Calu3 (cell line): Measurements from ENCODE around the gene CHTF8. TPM values are rescaled to one million over a fixed set of nuclear protein-coding genes. Genes with fewer than 3 reads are reported as not detected.

Experiments used
- BruUV-seq: library from RNA; stranded (reverse); fragments of 400-500 nt; replicated peaks from 2 replicates; lab custom pipeline; 2021; lab: Mats Ljungman, UMichigan
- CTCF ChIA-PET: fragments of 300-600 bp; sonication (Branson Sonifier 250); formaldehyde crosslinking; loops from one replicate; lab custom pipeline; 2022; ENCODE audit warnings: antibody characterized with exemption; lab: Charles Lee
- DNase-seq: peaks from one replicate; pipeline ENCODE4 v3.0.0; 2022
- H3K27ac Mint-ChIP-seq: one replicate; pipeline ENCODE4 v1.8.0; 2022; ENCODE audit warnings: mixed read lengths; ENCODE audit not compliant: unreplicated experiment
- H3K27me3 Mint-ChIP-seq: one replicate; pipeline ENCODE4 v1.8.0; 2022; ENCODE audit warnings: mixed read lengths; ENCODE audit not compliant: unreplicated experiment
- H3K36me3 Mint-ChIP-seq: one replicate; pipeline ENCODE4 v1.8.0; 2022; ENCODE audit warnings: mild to moderate bottlenecking, moderate library complexity, mixed read lengths; ENCODE audit not compliant: insufficient read depth, unreplicated experiment
- H3K4me1 Mint-ChIP-seq: one replicate; pipeline ENCODE4 v1.8.0; 2022; ENCODE audit warnings: mild to moderate bottlenecking, low read depth, mixed read lengths; ENCODE audit not compliant: unreplicated experiment
- H3K4me3 Mint-ChIP-seq: one replicate; pipeline ENCODE4 v1.8.0; 2022; ENCODE audit warnings: mild to moderate bottlenecking, low read depth, moderate library complexity, mixed read lengths; ENCODE audit not compliant: unreplicated experiment
- H3K9me3 Mint-ChIP-seq: one replicate; pipeline ENCODE4 v1.8.0; 2022; ENCODE audit warnings: low read depth, mixed read lengths; ENCODE audit not compliant: unreplicated experiment
- CTCF ChIP-seq: fragments of 200-600 bp; IDR thresholded peaks from one replicate; pipeline ENCODE4 v1.8.0; 2022; ENCODE audit warnings: antibody characterized with exemption; ENCODE audit not compliant: unreplicated experiment
- intact Hi-C: fragments of 100-400 bp; cut with micrococcal nuclease; formaldehyde crosslinking; loops from one replicate; pipeline ENCODE4 v1.10.0; 2022; ENCODE audit not compliant: unreplicated experiment
- total RNA-seq: library from RNA; stranded (reverse); gene quantifications from 2 replicates; pipeline ENCODE4 v1.2.3, GENCODE V29; 2022

Gene CHTF8
- total RNA-seq, 1 experiment from 2014 or later: 146 TPM

- H3K36me3 Mint-ChIP-seq: peaks cover 52% of the 10 kb centered on the region
- no peaks in the 10 kb centered on the region for H3K27me3 Mint-ChIP-seq
- no TSS peak for BruUV-seq
- peak overlapping the region; percentile 85 for H3K4me3 Mint-ChIP-seq
- intact Hi-C loops: no loop called here
- CTCF ChIA-PET: interaction anchor here (0.6 to 2.2 kb wide), 6 partner anchors 25 to 448 kb away, joined by 3 to 14 read pairs (median 6); no protein-coding TSS in a partner anchor
- DNase-seq: peak; percentile 32
- H3K27ac Mint-ChIP-seq: peak overlapping the region; percentile 69
- no peak for TF ChIP-seq CTCF
- H3K4me1 Mint-ChIP-seq: peaks cover 36% of the 10 kb centered on the region
- no peaks in the 10 kb centered on the region for H3K9me3 Mint-ChIP-seq
Observed at GRCh38 chr16:69106491-69107315, 25.7 kb downstream of the CHTF8 start.

- peaks cover 3% of the 10 kb centered on the region for H3K27me3 Mint-ChIP-seq
- CTCF ChIA-PET: interaction anchor here (0.6 to 2.2 kb wide), 7 partner anchors 18 to 448 kb away, joined by 3 to 14 read pairs (median 5); no protein-coding TSS in a partner anchor
- peak within 1 kb of the TSS; percentile 87 for H3K27ac Mint-ChIP-seq
Observed at GRCh38 chr16:69105501-69106361, 26.7 kb downstream of the CHTF8 start, which contains the start of gene HAS3. HAS3 (plus strand) TSS chr16:69105653; CDS start chr16:69109396, 3,743 bp downstream.

GRCh38 chr16:69100071-69100691, 32.2 kb downstream of the CHTF8 start:
- DNase-seq: no peak
- no peaks in the 10 kb centered on the region for H3K36me3 Mint-ChIP-seq
- intact Hi-C loops: loop anchor here (2.0 kb wide), 1 partner anchor 191 kb away; no protein-coding TSS in a partner anchor
- no peaks in the 10 kb centered on the region for H3K9me3 Mint-ChIP-seq
- no peak overlapping the region for H3K27ac Mint-ChIP-seq
- H3K27me3 Mint-ChIP-seq: peaks cover 8% of the 10 kb centered on the region
- CTCF ChIA-PET: no interaction called here
- H3K4me1 Mint-ChIP-seq: peaks cover 15% of the 10 kb centered on the region
- TF ChIP-seq CTCF: no peak
- BruUV-seq: no TSS peak
- H3K4me3 Mint-ChIP-seq: no peak overlapping the region

More at GRCh38 chr16:69105501-69106361, 26.7 kb downstream of the CHTF8 start, which contains the start of gene HAS3:
- no TSS peak for BruUV-seq
- TF ChIP-seq CTCF: peak; percentile 34
- peaks cover 46% of the 10 kb centered on the region for H3K36me3 Mint-ChIP-seq
- DNase-seq: peak; percentile 88
- H3K4me1 Mint-ChIP-seq: peaks cover 35% of the 10 kb centered on the region
- no peaks in the 10 kb centered on the region for H3K9me3 Mint-ChIP-seq
- intact Hi-C loops: loop anchor here (1.0 to 2.0 kb wide), 2 partner anchors 110 to 203 kb away; no protein-coding TSS in a partner anchor
- peak within 1 kb of the TSS; percentile 85 for H3K4me3 Mint-ChIP-seq

GRCh38 chr16:69095193-69095592, 37.2 kb downstream of the CHTF8 start:
- CTCF ChIA-PET: interaction anchor here (0.7 kb wide), 1 partner anchor 200 kb away, joined by 3 read pairs; no protein-coding TSS in a partner anchor
- Mint-ChIP-seq H3K9me3 (no peaks in the 10 kb centered on the region), H3K36me3 (no peaks in the 10 kb centered on the region), H3K4me1 (no peaks in the 10 kb centered on the region), H3K27ac (no peak overlapping the region), H3K27me3 (peaks cover under 1% of the 10 kb centered on the region), H3K4me3 (no peak overlapping the region)
- DNase-seq: no peak
- BruUV-seq: no TSS peak
- intact Hi-C loops: no loop called here
- TF ChIP-seq CTCF: no peak
